HEK293 (cell line): ENCODE data around the gene DEFB131B.

ENCODE experiments used
- ZNF239 ChIP-seq: fragments of 450-650 bp; formaldehyde crosslinking; IDR thresholded peaks from 2 replicates; pipeline ENCODE4 v1.5.1; 2016; ENCODE audit warnings: missing biosample characterization, missing genetic modification characterization
- ZNF274 ChIP-seq, 2 experiments: fragments of 200-500 bp in 1 of 2; fragments of 450-650 bp in 1 of 2; sonication (Bioruptor generic) in 1 of 2; formaldehyde crosslinking in 1 of 2; IDR thresholded peaks; 2 replicates each; pipeline versions ENCODE4 v1.5.1 to v1.6.1; 2014 to 2016; ENCODE audit warnings: borderline replicate concordance in 1 of 2, inconsistent platforms in 1 of 2, low read length in 1 of 2, missing biosample characterization in 1 of 2, missing genetic modification characterization in 1 of 2
- ZNF324 ChIP-seq: fragments of 450-650 bp; formaldehyde crosslinking; IDR thresholded peaks from 2 replicates; pipeline ENCODE4 v1.5.1; 2016; ENCODE audit warnings: missing biosample characterization, missing genetic modification characterization
- TF ChIP-seq, protein P1 (sequence below): fragments of 450-650 bp; formaldehyde crosslinking; conservative IDR thresholded peaks from 2 replicates; pipeline ENCODE4 v1.5.1; 2016; ENCODE audit warnings: low read depth, missing biosample characterization, missing genetic modification characterization
- TF ChIP-seq, protein P2 (sequence below): fragments of 450-650 bp; formaldehyde crosslinking; IDR thresholded peaks from 2 replicates; pipeline ENCODE4 v1.5.1; 2016; ENCODE audit warnings: missing biosample characterization, missing genetic modification characterization

DNA sequence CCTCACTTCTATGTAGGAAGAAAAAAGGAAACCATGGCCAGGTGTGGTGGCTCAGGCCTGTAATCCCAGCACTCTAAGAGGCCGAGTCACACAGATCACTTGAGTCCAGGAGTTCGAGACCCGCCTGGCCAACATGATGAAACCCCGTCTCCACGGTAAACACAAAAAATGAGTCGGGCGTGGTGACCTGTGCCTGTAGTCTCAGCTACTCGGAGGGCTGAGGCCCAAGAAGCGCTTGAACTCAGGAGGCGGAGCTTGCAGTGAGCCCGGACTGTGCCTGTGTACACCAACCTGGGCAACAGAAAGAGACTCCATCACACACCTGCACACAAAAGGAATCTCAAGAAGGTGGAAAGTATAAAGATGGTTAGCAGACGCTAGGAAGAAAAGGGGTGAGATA lies 17.7 kb downstream of the DEFB131B start:
- TF ChIP-seq, protein P1, sequence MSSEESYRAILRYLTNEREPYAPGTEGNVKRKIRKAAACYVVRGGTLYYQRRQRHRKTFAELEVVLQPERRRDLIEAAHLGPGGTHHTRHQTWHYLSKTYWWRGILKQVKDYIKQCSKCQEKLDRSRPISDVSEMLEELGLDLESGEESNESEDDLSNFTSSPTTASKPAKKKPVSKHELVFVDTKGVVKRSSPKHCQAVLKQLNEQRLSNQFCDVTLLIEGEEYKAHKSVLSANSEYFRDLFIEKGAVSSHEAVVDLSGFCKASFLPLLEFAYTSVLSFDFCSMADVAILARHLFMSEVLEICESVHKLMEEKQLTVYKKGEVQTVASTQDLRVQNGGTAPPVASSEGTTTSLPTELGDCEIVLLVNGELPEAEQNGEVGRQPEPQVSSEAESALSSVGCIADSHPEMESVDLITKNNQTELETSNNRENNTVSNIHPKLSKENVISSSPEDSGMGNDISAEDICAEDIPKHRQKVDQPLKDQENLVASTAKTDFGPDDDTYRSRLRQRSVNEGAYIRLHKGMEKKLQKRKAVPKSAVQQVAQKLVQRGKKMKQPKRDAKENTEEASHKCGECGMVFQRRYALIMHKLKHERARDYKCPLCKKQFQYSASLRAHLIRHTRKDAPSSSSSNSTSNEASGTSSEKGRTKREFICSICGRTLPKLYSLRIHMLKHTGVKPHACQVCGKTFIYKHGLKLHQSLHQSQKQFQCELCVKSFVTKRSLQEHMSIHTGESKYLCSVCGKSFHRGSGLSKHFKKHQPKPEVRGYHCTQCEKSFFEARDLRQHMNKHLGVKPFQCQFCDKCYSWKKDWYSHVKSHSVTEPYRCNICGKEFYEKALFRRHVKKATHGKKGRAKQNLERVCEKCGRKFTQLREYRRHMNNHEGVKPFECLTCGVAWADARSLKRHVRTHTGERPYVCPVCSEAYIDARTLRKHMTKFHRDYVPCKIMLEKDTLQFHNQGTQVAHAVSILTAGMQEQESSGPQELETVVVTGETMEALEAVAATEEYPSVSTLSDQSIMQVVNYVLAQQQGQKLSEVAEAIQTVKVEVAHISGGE (tag by site-specific recombination) = no peak
- TF ChIP-seq ZNF274 (IDR thresholded peaks at IDR 0.05; ENCODE audit: low read length) (no peak), ZNF274 (tag by site-specific recombination; IDR thresholded peaks at IDR 0.05; ENCODE audit: borderline replicate concordance) (no peak), ZNF324 (tag by site-specific recombination) (no peak), ZNF239 (no peak)
- TF ChIP-seq, protein P2, sequence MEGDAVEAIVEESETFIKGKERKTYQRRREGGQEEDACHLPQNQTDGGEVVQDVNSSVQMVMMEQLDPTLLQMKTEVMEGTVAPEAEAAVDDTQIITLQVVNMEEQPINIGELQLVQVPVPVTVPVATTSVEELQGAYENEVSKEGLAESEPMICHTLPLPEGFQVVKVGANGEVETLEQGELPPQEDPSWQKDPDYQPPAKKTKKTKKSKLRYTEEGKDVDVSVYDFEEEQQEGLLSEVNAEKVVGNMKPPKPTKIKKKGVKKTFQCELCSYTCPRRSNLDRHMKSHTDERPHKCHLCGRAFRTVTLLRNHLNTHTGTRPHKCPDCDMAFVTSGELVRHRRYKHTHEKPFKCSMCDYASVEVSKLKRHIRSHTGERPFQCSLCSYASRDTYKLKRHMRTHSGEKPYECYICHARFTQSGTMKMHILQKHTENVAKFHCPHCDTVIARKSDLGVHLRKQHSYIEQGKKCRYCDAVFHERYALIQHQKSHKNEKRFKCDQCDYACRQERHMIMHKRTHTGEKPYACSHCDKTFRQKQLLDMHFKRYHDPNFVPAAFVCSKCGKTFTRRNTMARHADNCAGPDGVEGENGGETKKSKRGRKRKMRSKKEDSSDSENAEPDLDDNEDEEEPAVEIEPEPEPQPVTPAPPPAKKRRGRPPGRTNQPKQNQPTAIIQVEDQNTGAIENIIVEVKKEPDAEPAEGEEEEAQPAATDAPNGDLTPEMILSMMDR (tag by site-specific recombination) = no peak
